ENCODE results near the gene PCDHGA10. TPM values are rescaled to one million over a fixed set of nuclear protein-coding genes. Genes with fewer than 3 reads are reported as not detected.
"Not testable (repeated sequence)": the region's sequence is repeated elsewhere in the genome, so short reads cannot be mapped to it uniquely, and the experiment has no call there.

Gene PCDHGA10
- total and polyA plus RNA-seq, 7 donors: 0.23 to 11.5 (median 6.1) TPM

- H3K9me3 ChIP-seq: peaks cover 40 to 94% (median 83%) of the 10 kb centered on the region in 4 donors
- no peak for TF ChIP-seq CTCF (IDR thresholded peaks at IDR 0.05)
- no peak for TF ChIP-seq POLR2AphosphoS5 (IDR thresholded peaks at IDR 0.05)
- no peak for TF ChIP-seq EP300 (IDR thresholded peaks at IDR 0.05)
- no peak for TF ChIP-seq POLR2A (IDR thresholded peaks at IDR 0.05)
- DNase-seq: no peak
- intact Hi-C loops (cut with DNase I): no loop called here
- H3K36me3 ChIP-seq: peaks cover 0 to 5% (median 0%) of the 10 kb centered on the region in 4 donors
- H3K4me3 ChIP-seq: peak overlapping the region in 1 of 4 donors; percentile 21
- 35 to 57% methylated on average over 22 of the region's 22 CpGs for WGBS, 2 donors
- H3K27me3 ChIP-seq: no peaks in the 10 kb centered on the region
- H3K27ac ChIP-seq: no peak overlapping the region
- H3K4me1 ChIP-seq: no peaks in the 10 kb centered on the region
Measured at GRCh38 chr5:141403387-141403786, 9.4 kb upstream of the PCDHGA10 start.

- not testable (repeated sequence) for DNase-seq, H3K27me3 ChIP-seq, H3K4me1 ChIP-seq, H3K36me3 ChIP-seq
- Histone ChIP-seq H3K9me3 (peaks cover 36 to 92% (median 82%) of the 10 kb centered on the region in 4 donors), H3K27ac (peak within 1 kb of the TSS in 1 of 4 donors; percentile 33), H3K4me3 (peak within 1 kb of the TSS; percentile 5 to 33 (median 29))
- peak in 3 of 4 experiments; percentile 9 to 32 (median 21) for TF ChIP-seq CTCF (IDR thresholded peaks at IDR 0.05)
- intact Hi-C loops (cut with DNase I): loop anchor here (5.0 kb wide), 1 partner anchor 119 kb away; no protein-coding TSS in a partner anchor
- 13 to 46% methylated on average over 51 of the region's 51 CpGs for WGBS, 2 donors
Measured at GRCh38 chr5:141407790-141408505, 4.8 kb upstream of the PCDHGA10 start, which contains the start of gene PCDHGB6. PCDHGB6 (plus strand) TSS chr5:141408021; CDS start chr5:141408203, 182 bp downstream.

GRCh38 chr5:141409598-141410306 lies 3.0 kb upstream of the PCDHGA10 start:
- 30 to 67% methylated on average over 64 of the region's 64 CpGs for WGBS, 2 donors
- no peak overlapping the region for H3K4me3 ChIP-seq
- H3K27ac ChIP-seq: no peak overlapping the region
- peaks cover 37 to 91% (median 83%) of the 10 kb centered on the region in 4 donors for H3K9me3 ChIP-seq
- TF ChIP-seq POLR2A (IDR thresholded peaks at IDR 0.05) (no peak), EP300 (IDR thresholded peaks at IDR 0.05) (no peak), POLR2AphosphoS5 (IDR thresholded peaks at IDR 0.05) (no peak)
- H3K27me3 ChIP-seq: no peaks in the 10 kb centered on the region
- H3K4me1 ChIP-seq: no peaks in the 10 kb centered on the region
- DNase-seq: peak; percentile 46
- H3K36me3 ChIP-seq: peaks cover 0 to 11% (median 0%) of the 10 kb centered on the region in 4 donors
- intact Hi-C loops (cut with DNase I): loop anchor here (5.0 kb wide), 1 partner anchor 118 kb away; no protein-coding TSS in a partner anchor

GRCh38 chr5:141411575-141411974 lies 1.2 kb upstream of the PCDHGA10 start:
- Histone ChIP-seq H3K4me3 (no peak overlapping the region), H3K9me3 (peaks cover 40 to 92% (median 78%) of the 10 kb centered on the region in 4 donors), H3K4me1 (no peaks in the 10 kb centered on the region), H3K27ac (no peak overlapping the region), H3K27me3 (no peaks in the 10 kb centered on the region), H3K36me3 (peaks cover 0 to 11% (median 0%) of the 10 kb centered on the region in 4 donors)
- intact Hi-C loops (cut with DNase I): no loop called here
- no peak for DNase-seq
- WGBS, 2 donors: 68 to 77% methylated on average over 3 of the region's 3 CpGs
- TF ChIP-seq EP300 (IDR thresholded peaks at IDR 0.05): no peak
- TF ChIP-seq POLR2A (IDR thresholded peaks at IDR 0.05): no peak
- TF ChIP-seq POLR2AphosphoS5 (IDR thresholded peaks at IDR 0.05): no peak
- TF ChIP-seq CTCF (IDR thresholded peaks at IDR 0.05): no peak

- peaks cover 0 to 4% (median 0%) of the 10 kb centered on the region in 4 donors for H3K4me1 ChIP-seq
- DNase-seq: peak; percentile 48
- H3K4me3 ChIP-seq: peak overlapping the region in 3 of 4 donors; percentile 8 to 23 (median 19)
- WGBS, 2 donors: 16 to 38% methylated on average over 25 of the region's 25 CpGs
- intact Hi-C loops (cut with DNase I): no loop called here
- TF ChIP-seq POLR2AphosphoS5 (IDR thresholded peaks at IDR 0.05) (no peak), POLR2A (IDR thresholded peaks at IDR 0.05) (no peak), CTCF (IDR thresholded peaks at IDR 0.05) (no peak), EP300 (IDR thresholded peaks at IDR 0.05) (no peak)
- H3K27ac ChIP-seq: no peak overlapping the region
- no peaks in the 10 kb centered on the region for H3K27me3 ChIP-seq
- peaks cover 42 to 88% (median 72%) of the 10 kb centered on the region in 4 donors for H3K9me3 ChIP-seq
- peaks cover 0 to 11% (median 0%) of the 10 kb centered on the region in 4 donors for H3K36me3 ChIP-seq
Measured at GRCh38 chr5:141413540-141414069, 818 bp downstream of the PCDHGA10 start.

- H3K27ac ChIP-seq, DNase-seq, H3K4me1 ChIP-seq, H3K4me3 ChIP-seq, H3K27me3 ChIP-seq: not testable (repeated sequence)
- peaks cover 0 to 11% (median 0%) of the 10 kb centered on the region in 4 donors for H3K36me3 ChIP-seq
- peaks cover 42 to 88% (median 71%) of the 10 kb centered on the region in 4 donors for H3K9me3 ChIP-seq
- WGBS, 2 donors: 36 to 66% methylated on average over 46 of the region's 46 CpGs
- intact Hi-C loops (cut with DNase I): loop anchor here (5.0 kb wide), 2 partner anchors 63 to 143 kb away; partner anchors contain the start of gene PCDHGC3
Measured at GRCh38 chr5:141414548-141415274, 1.9 kb downstream of the PCDHGA10 start.
